Activated CD8-positive, alpha-beta T cell treated with anti-CD3 and anti-CD28 coated beads for 36 hours (primary cell): Measurements from ENCODE around the gene MTFP1. TPM values are rescaled to one million over a fixed set of nuclear protein-coding genes. Genes with fewer than 3 reads are reported as not detected.

Source experiments
- ATAC-seq: fragments of 200-7000 bp; cut with Tn5 transposase; one replicate; pipeline ENCODE4 v1.10.0; 2021; ENCODE audit warnings: mild to moderate bottlenecking, moderate library complexity
- CTCF ChIA-PET: fragments of 350-600 bp; sonication (Branson Sonifier 250); formaldehyde crosslinking; loops from one replicate; lab custom pipeline; 2021; ENCODE audit warnings: antibody characterized with exemption; lab: Charles Lee
- POLR2A ChIA-PET: fragments of 350-600 bp; sonication (Branson Sonifier 250); formaldehyde crosslinking; loops from one replicate; lab custom pipeline; 2021; ENCODE audit warnings: antibody characterized with exemption; lab: Charles Lee
- DNase-seq: peaks from one replicate; pipeline ENCODE4 v3.0.0-alpha.2; 2020
- H3K27ac Mint-ChIP-seq: one replicate; pipeline ENCODE4 v1.8.0; 2021; ENCODE audit warnings: mild to moderate bottlenecking, mixed read lengths
- H3K27me3 Mint-ChIP-seq: one replicate; pipeline ENCODE4 v1.8.0; 2021; ENCODE audit warnings: mixed read lengths
- H3K36me3 Mint-ChIP-seq: one replicate; pipeline ENCODE4 v1.8.0; 2021; ENCODE audit warnings: low read depth, mixed read lengths
- H3K4me1 Mint-ChIP-seq: one replicate; pipeline ENCODE4 v1.8.0; 2021; ENCODE audit warnings: low read depth, mixed read lengths
- H3K4me3 Mint-ChIP-seq: one replicate; pipeline ENCODE4 v1.8.0; 2021; ENCODE audit warnings: mild to moderate bottlenecking, moderate library complexity, mixed read lengths
- H3K9me3 Mint-ChIP-seq: one replicate; pipeline ENCODE4 v1.8.0; 2021; ENCODE audit warnings: mixed read lengths
- CTCF ChIP-seq: fragments of 200-600 bp; IDR thresholded peaks from one replicate; pipeline ENCODE4 v1.8.0; 2022; ENCODE audit warnings: antibody characterized with exemption, mild to moderate bottlenecking
- intact Hi-C: fragments of 100-400 bp; cut with micrococcal nuclease; formaldehyde crosslinking; loops from one replicate; pipeline ENCODE4 v1.10.0; 2022
- total RNA-seq, 2 experiments: library from RNA; stranded (reverse); gene quantifications; one replicate each; pipeline ENCODE4 v1.2.3, GENCODE V29; 2021

The MTFP1 gene
- total RNA-seq, 2 experiments from 2014 or later = 89.8 to 93.8 TPM

- CTCF ChIA-PET = interaction anchor here (0.6 to 7.1 kb wide), 6 partner anchors 10 to 147 kb away, joined by 3 to 65 read pairs (median 4); partner anchors contain the start of genes MTFP1 and SEC14L2
- peak overlapping the region; percentile 96 for H3K27ac Mint-ChIP-seq
- peak; percentile 33 for DNase-seq
- peaks cover 4% of the 10 kb centered on the region for H3K27me3 Mint-ChIP-seq
- ATAC-seq = no peak
- peaks cover 23% of the 10 kb centered on the region for H3K36me3 Mint-ChIP-seq
- peaks cover 32% of the 10 kb centered on the region for H3K4me1 Mint-ChIP-seq
- peaks cover 5% of the 10 kb centered on the region for H3K9me3 Mint-ChIP-seq
- POLR2A ChIA-PET = interaction anchor here (0.7 to 6.6 kb wide), 3 partner anchors 10 to 147 kb away, joined by 3 to 78 read pairs (median 5); partner anchors contain the start of gene MTFP1
- TF ChIP-seq CTCF = no peak
- intact Hi-C loops = no loop called here
- H3K4me3 Mint-ChIP-seq = peak overlapping the region; percentile 87
These were observed 9.3 kb downstream of the MTFP1 start for GRCh38 chr22:30434843-30435242.

GRCh38 chr22:30435674-30436126 is 10.1 kb downstream of the MTFP1 start:
- peak; percentile 64 for TF ChIP-seq CTCF
- Mint-ChIP-seq H3K4me1 (peaks cover 32% of the 10 kb centered on the region), H3K36me3 (peaks cover 23% of the 10 kb centered on the region), H3K27ac (peak overlapping the region; percentile 96), H3K27me3 (peaks cover 10% of the 10 kb centered on the region), H3K9me3 (peaks cover 5% of the 10 kb centered on the region), H3K4me3 (peak overlapping the region; percentile 87)
- ATAC-seq (peak; percentile 91), DNase-seq (peak; percentile 93)
- intact Hi-C loops = no loop called here
- ChIA-PET POLR2A (interaction anchor here (1.8 to 6.6 kb wide), 2 partner anchors 11 to 148 kb away, joined by 5 to 78 read pairs; partner anchors contain the start of gene MTFP1), CTCF (interaction anchor here (0.9 to 7.1 kb wide), 8 partner anchors 10 to 148 kb away, joined by 3 to 65 read pairs (median 4); partner anchors contain the start of genes MTFP1 and SEC14L2)

GRCh38 chr22:30436196-30436595 is 10.6 kb downstream of the MTFP1 start:
- intact Hi-C loops = no loop called here
- H3K27me3 Mint-ChIP-seq = peaks cover 14% of the 10 kb centered on the region
- no peak for TF ChIP-seq CTCF
- peak overlapping the region; percentile 87 for H3K4me3 Mint-ChIP-seq
- ChIA-PET CTCF (interaction anchor here (0.9 to 7.1 kb wide), 7 partner anchors 9 to 149 kb away, joined by 3 to 65 read pairs (median 4); partner anchors contain the start of genes MTFP1 and SEC14L2), POLR2A (interaction anchor here (6.6 kb wide), 1 partner anchor 11 kb away, joined by 78 read pairs; the partner anchor contains the start of gene MTFP1)
- H3K27ac Mint-ChIP-seq = peak overlapping the region; percentile 96
- no peak for ATAC-seq
- peaks cover 5% of the 10 kb centered on the region for H3K9me3 Mint-ChIP-seq
- H3K36me3 Mint-ChIP-seq = peaks cover 23% of the 10 kb centered on the region
- DNase-seq = no peak
- H3K4me1 Mint-ChIP-seq = peaks cover 32% of the 10 kb centered on the region

GRCh38 chr22:30438559-30438958 is 13.0 kb downstream of the MTFP1 start:
- POLR2A ChIA-PET = interaction anchor here (6.6 kb wide), 1 partner anchor 14 kb away, joined by 78 read pairs; the partner anchor contains the start of gene MTFP1
- Mint-ChIP-seq H3K4me3 (no peak overlapping the region), H3K4me1 (peaks cover 39% of the 10 kb centered on the region), H3K36me3 (peaks cover 23% of the 10 kb centered on the region), H3K27ac (no peak overlapping the region), H3K27me3 (peaks cover 23% of the 10 kb centered on the region), H3K9me3 (peaks cover 11% of the 10 kb centered on the region)
- intact Hi-C loops = no loop called here
- CTCF ChIA-PET = interaction anchor here (0.9 to 7.1 kb wide), 2 partner anchors 15 to 45 kb away, joined by 3 to 65 read pairs; partner anchors contain the start of gene MTFP1
- ATAC-seq (no peak), DNase-seq (no peak)
- no peak for TF ChIP-seq CTCF

GRCh38 chr22:30439226-30439625 is 13.7 kb downstream of the MTFP1 start:
- TF ChIP-seq CTCF = no peak
- Mint-ChIP-seq H3K27me3 (peaks cover 23% of the 10 kb centered on the region), H3K27ac (no peak overlapping the region), H3K36me3 (peaks cover 18% of the 10 kb centered on the region), H3K9me3 (peaks cover 11% of the 10 kb centered on the region), H3K4me3 (no peak overlapping the region), H3K4me1 (peaks cover 35% of the 10 kb centered on the region)
- CTCF ChIA-PET = interaction anchor here (7.1 kb wide), 1 partner anchor 16 kb away, joined by 65 read pairs; the partner anchor contains the start of gene MTFP1
- intact Hi-C loops = no loop called here
- DNase-seq = no peak
- ATAC-seq = no peak
- POLR2A ChIA-PET = no interaction called here
